Stimulated activated CD4-positive, alpha-beta T cell treated with anti-CD3 and anti-CD28 coated beads, Interleukin-15, amount 100 ng/mL, for 48 hours (primary cell): Measurements from ENCODE around the gene AGBL4.

Experiments used
- DNase-seq, 2 donors: peaks; one replicate each; pipeline ENCODE4 v3.0.0-alpha.2; 2020; ENCODE audit warnings: low read depth in 2 of 2

The AGBL4 gene

GRCh38 chr1:48943826-48944225, 1079.9 kb downstream of the AGBL4 start:
- DNase-seq = no peak

GRCh38 chr1:48943393-48943792, 1080.4 kb downstream of the AGBL4 start:
- no peak for DNase-seq

- no peak for DNase-seq
These were observed 1082.6 kb downstream of the AGBL4 start for GRCh38 chr1:48940962-48941732.

GRCh38 chr1:48940354-48940753, 1083.4 kb downstream of the AGBL4 start:
- DNase-seq = no peak

GRCh38 chr1:48939828-48940227, 1083.9 kb downstream of the AGBL4 start:
- no peak for DNase-seq

GRCh38 chr1:48939042-48939441, 1084.7 kb downstream of the AGBL4 start:
- no peak for DNase-seq

- DNase-seq = no peak
These were observed 1086.0 kb downstream of the AGBL4 start for GRCh38 chr1:48937732-48938131.

GRCh38 chr1:48936436-48936835, 1087.3 kb downstream of the AGBL4 start:
- no peak for DNase-seq

- DNase-seq = no peak
These were observed 1091.4 kb downstream of the AGBL4 start for GRCh38 chr1:48932366-48932765.

- DNase-seq = no peak
These were observed 1092.1 kb downstream of the AGBL4 start for GRCh38 chr1:48931506-48932192.

- DNase-seq = no peak
These were observed 1093.7 kb downstream of the AGBL4 start for GRCh38 chr1:48930011-48930410.

- no peak for DNase-seq
These were observed 1099.7 kb downstream of the AGBL4 start for GRCh38 chr1:48924099-48924498.

GRCh38 chr1:48923116-48923515, 1100.6 kb downstream of the AGBL4 start:
- no peak for DNase-seq

GRCh38 chr1:48920851-48921250, 1102.9 kb downstream of the AGBL4 start:
- no peak for DNase-seq

- no peak for DNase-seq
These were observed 1105.7 kb downstream of the AGBL4 start for GRCh38 chr1:48917901-48918603.

GRCh38 chr1:48917070-48917454, 1106.7 kb downstream of the AGBL4 start:
- no peak for DNase-seq

- no peak for DNase-seq
These were observed 1107.4 kb downstream of the AGBL4 start for GRCh38 chr1:48916130-48917069.

- no peak for DNase-seq
These were observed 1115.1 kb downstream of the AGBL4 start for GRCh38 chr1:48908606-48909005.

- DNase-seq = no peak
These were observed 1117.0 kb downstream of the AGBL4 start for GRCh38 chr1:48906729-48907128.

GRCh38 chr1:48906164-48906563, 1117.6 kb downstream of the AGBL4 start:
- no peak for DNase-seq

- DNase-seq = no peak
These were observed 1120.5 kb downstream of the AGBL4 start for GRCh38 chr1:48903291-48903690.

GRCh38 chr1:48898894-48899293, 1124.9 kb downstream of the AGBL4 start:
- no peak for DNase-seq
